Measurements from ENCODE around the gene IER2. TPM values are rescaled to one million over a fixed set of nuclear protein-coding genes. Genes with fewer than 3 reads are reported as not detected.
A peak's percentile ranks its signal among the peaks of the same experiment; 100 is the strongest.

Gene IER2
- total and polyA plus RNA-seq, 9 of the 15 experiments (the other 6 are each of a cell fraction or from before 2014, with no cell fraction given): 4.5 to 205 (median 23.7) TPM

GRCh38 chr19:13154241-13154778 lies 4.1 kb downstream of the IER2 start (continued):
- TF ChIP-seq MYBL2 (IDR thresholded peaks at IDR 0.05; ENCODE audit: low read depth): no peak
- TF ChIP-seq MYBL2 (CRISPR knock-in tag; IDR thresholded peaks at IDR 0.05; ENCODE audit: borderline replicate concordance): no peak
- TF ChIP-seq KDM2B (CRISPR knock-in tag; IDR thresholded peaks at IDR 0.05): no peak
- no peak for TF ChIP-seq ZNF79 (CRISPR knock-in tag; IDR thresholded peaks at IDR 0.05; ENCODE audit: low read depth)
- TF ChIP-seq CCNT2 (IDR thresholded peaks at IDR 0.05; ENCODE audit: borderline replicate concordance, extremely low read depth, insufficient read length, low read depth, low read length): peak; percentile 76
- TF ChIP-seq ELF1 (tag; IDR thresholded peaks at IDR 0.05): no peak
- no peak for TF ChIP-seq ZNF239 (CRISPR knock-in tag; IDR thresholded peaks at IDR 0.05)
- TF ChIP-seq ZNF583 (CRISPR knock-in tag; IDR thresholded peaks at IDR 0.05): no peak
- no peak for TF ChIP-seq NUFIP1 (IDR thresholded peaks at IDR 0.05; ENCODE audit: partially characterized antibody)
- no peak; the same call in 1 of the 2 replicates for TF ChIP-seq MED1 (CRISPR knock-in tag; IDR thresholded peaks at IDR 0.05; ENCODE audit: borderline replicate concordance)
- no peak for TF ChIP-seq ERF (CRISPR knock-in tag; IDR thresholded peaks at IDR 0.05)
- TF ChIP-seq, protein P1, sequence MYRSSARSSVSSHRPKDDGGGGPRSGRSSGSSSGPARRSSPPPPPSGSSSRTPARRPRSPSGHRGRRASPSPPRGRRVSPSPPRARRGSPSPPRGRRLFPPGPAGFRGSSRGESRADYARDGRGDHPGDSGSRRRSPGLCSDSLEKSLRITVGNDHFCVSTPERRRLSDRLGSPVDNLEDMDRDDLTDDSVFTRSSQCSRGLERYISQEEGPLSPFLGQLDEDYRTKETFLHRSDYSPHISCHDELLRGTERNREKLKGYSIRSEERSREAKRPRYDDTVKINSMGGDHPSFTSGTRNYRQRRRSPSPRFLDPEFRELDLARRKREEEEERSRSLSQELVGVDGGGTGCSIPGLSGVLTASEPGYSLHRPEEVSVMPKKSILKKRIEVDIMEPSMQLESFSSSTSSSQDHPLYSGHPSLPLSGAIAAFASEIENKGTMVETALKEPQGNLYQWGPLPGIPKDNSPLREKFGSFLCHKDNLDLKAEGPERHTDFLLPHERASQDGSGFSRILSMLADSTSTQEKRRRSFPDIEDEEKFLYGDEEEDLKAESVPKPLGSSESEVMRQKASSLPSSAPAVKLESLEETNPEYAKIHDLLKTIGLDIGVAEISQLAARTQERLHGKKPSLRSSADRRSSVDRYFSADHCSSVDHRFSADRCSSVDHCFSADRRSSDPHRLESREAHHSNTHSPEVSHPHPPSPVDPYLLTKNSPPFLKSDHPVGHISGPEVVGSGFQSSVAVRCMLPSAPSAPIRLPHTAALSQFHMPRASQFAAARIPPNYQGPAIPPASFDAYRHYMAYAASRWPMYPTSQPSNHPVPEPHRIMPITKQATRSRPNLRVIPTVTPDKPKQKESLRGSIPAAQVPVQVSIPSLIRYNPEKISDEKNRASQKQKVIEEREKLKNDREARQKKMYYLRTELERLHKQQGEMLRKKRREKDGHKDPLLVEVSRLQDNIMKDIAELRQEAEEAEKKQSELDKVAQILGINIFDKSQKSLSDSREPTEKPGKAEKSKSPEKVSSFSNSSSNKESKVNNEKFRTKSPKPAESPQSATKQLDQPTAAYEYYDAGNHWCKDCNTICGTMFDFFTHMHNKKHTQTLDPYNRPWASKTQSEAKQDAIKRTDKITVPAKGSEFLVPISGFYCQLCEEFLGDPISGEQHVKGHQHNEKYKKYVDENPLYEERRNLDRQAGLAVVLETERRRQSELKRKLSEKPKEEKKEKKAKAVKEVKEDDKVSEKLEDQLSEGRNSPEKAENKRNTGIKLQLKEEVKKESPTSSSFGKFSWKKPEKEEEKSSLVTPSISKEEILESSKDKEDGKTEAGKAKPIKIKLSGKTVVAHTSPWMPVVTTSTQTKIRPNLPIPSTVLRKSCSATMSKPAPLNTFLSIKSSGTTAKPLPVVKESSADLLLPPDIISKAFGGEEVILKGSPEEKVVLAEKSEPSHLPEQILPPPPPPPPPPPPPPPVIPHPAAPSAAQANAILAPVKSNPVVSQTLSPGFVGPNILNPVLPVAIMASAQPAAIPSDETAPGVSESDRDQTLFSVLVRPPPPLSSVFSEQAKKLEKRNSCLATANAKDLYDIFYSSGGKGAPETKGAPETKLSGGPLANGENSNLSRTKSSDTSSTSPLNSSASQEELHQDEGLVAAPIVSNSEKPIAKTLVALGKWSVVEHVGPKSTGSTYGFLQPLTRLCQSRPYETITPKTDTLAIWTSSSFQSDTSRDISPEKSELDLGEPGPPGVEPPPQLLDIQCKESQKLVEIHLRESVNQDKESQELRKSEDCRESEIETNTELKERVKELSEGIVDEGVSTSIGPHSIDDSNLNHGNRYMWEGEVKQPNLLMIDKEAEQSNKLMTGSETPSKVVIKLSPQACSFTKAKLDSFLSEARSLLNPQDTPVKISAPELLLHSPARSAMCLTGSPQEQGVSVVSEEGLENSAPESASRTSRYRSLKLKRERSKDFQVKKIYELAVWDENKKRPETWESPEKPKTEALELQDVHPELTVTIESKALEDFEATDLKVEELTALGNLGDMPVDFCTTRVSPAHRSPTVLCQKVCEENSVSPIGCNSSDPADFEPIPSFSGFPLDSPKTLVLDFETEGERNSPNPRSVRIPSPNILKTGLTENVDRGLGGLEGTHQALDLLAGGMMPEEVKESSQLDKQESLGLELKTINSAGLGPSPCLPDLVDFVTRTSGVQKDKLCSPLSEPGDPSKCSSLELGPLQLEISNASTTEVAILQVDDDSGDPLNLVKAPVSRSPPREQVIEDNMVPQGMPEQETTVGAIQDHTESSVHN (IDR thresholded peaks at IDR 0.05; ENCODE audit: borderline replicate concordance in 1 of 2, low read depth in 1 of 2): peak in 1 of 2 experiments; percentile 47; a peak in 1 of 4 replicates
- no peak for TF ChIP-seq ZFP36 (IDR thresholded peaks at IDR 0.05; ENCODE audit: low read depth, low read length, partially characterized antibody)
- no peak for TF ChIP-seq THAP7 (CRISPR knock-in tag; IDR thresholded peaks at IDR 0.05)
- no peak for TF ChIP-seq ZNF436 (CRISPR knock-in tag; IDR thresholded peaks at IDR 0.05)
- TF ChIP-seq U2AF2 (optimal IDR thresholded peaks at IDR 0.05; ENCODE audit: low read depth, low read length): no peak
- TF ChIP-seq XRCC4 (IDR thresholded peaks at IDR 0.05; ENCODE audit: extremely low read depth, insufficient read depth, insufficient read length): no peak
- TF ChIP-seq MXI1 (IDR thresholded peaks at IDR 0.05; ENCODE audit: low read depth, low read length): no peak; the same call in 1 of the 2 replicates
